IPS-18a (cell line): ENCODE measurements around the gene HSD17B13.

Experiments used
- H3K27ac ChIP-seq: one replicate; pipeline ENCODE4 v1.5.1; 2013; ENCODE audit warnings: low read length
- H3K27me3 ChIP-seq: one replicate; pipeline ENCODE4 v1.6.1; 2013; ENCODE audit warnings: mild to moderate bottlenecking, low read length; ENCODE audit not compliant: control insufficient read depth, insufficient read depth
- H3K36me3 ChIP-seq: one replicate; pipeline ENCODE4 v1.6.1; 2013; ENCODE audit warnings: low read depth, low read length; ENCODE audit not compliant: control insufficient read depth
- H3K4me1 ChIP-seq: one replicate; pipeline ENCODE4 v1.6.1; 2013; ENCODE audit warnings: low read depth, low read length; ENCODE audit not compliant: control insufficient read depth
- H3K4me3 ChIP-seq: one replicate; pipeline ENCODE4 v1.5.1; 2013; ENCODE audit warnings: low read length
- H3K9ac ChIP-seq: one replicate; pipeline ENCODE4 v1.6.1; 2013; ENCODE audit warnings: mild to moderate bottlenecking, low read length, moderate library complexity
- H3K9me3 ChIP-seq: one replicate; pipeline ENCODE4 v1.6.1; 2013; ENCODE audit warnings: low read depth, low read length; ENCODE audit not compliant: control insufficient read depth

HSD17B13 gene, protein sequence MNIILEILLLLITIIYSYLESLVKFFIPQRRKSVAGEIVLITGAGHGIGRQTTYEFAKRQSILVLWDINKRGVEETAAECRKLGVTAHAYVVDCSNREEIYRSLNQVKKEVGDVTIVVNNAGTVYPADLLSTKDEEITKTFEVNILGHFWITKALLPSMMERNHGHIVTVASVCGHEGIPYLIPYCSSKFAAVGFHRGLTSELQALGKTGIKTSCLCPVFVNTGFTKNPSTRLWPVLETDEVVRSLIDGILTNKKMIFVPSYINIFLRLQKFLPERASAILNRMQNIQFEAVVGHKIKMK

DNA sequence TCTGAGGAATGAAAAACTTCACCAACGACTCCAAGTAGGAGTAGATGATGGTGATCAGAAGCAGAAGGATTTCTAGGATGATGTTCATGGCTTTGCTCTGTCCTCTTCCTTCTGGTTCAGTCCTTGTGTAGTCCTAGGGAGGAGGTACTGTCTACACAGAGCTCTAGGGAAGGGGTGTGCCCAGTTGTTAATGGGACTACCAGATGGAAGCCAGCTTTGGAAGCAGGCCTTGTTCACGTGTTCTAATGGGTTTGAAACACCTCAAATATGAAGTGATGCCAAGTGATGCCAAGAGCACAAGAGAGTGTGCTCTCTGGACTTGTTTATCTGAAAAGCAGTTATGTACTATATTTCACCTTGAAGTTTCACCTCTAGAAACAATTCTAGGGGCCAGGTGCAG is at the start of gene HSD17B13:
Gene HSD17B13, minus strand, starts transcription at position 129 of the 400 bp plus-strand sequence. Its CDS starts 41 bp downstream, at position 88.
- no peaks in the 10 kb centered on the region for H3K36me3 ChIP-seq
- H3K4me3 ChIP-seq: no peak within 1 kb of the TSS
- no peaks in the 10 kb centered on the region for H3K27me3 ChIP-seq
- H3K9me3 ChIP-seq: no peaks in the 10 kb centered on the region
- H3K9ac ChIP-seq: no peak within 1 kb of the TSS
- H3K27ac ChIP-seq: no peak within 1 kb of the TSS
- H3K4me1 ChIP-seq: no peaks in the 10 kb centered on the region

DNA sequence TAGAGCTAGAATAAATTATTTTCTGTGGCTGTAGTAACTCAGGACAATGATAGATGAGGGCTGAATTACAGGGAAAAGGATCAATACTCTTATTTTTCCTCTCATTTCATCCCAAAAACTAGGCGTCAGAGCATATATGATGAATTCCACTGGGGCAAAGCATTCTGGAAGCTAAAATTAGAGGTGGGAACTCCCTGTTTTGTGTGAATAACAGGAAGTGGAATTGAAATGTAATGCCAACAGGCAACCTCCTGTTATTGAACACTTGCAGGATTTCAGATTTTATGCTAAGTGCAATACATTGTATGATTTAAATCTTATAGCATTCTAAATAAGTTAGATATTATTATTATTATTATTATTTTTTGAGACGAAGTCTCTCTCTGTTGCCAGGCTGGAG is 47.4 kb upstream of the HSD17B13 start:
- Histone ChIP-seq H3K27me3 (no peaks in the 10 kb centered on the region), H3K4me3 (no peak overlapping the region), H3K9ac (no peak overlapping the region), H3K36me3 (peaks cover 6% of the 10 kb centered on the region), H3K4me1 (no peaks in the 10 kb centered on the region), H3K27ac (no peak overlapping the region), H3K9me3 (no peaks in the 10 kb centered on the region)

DNA sequence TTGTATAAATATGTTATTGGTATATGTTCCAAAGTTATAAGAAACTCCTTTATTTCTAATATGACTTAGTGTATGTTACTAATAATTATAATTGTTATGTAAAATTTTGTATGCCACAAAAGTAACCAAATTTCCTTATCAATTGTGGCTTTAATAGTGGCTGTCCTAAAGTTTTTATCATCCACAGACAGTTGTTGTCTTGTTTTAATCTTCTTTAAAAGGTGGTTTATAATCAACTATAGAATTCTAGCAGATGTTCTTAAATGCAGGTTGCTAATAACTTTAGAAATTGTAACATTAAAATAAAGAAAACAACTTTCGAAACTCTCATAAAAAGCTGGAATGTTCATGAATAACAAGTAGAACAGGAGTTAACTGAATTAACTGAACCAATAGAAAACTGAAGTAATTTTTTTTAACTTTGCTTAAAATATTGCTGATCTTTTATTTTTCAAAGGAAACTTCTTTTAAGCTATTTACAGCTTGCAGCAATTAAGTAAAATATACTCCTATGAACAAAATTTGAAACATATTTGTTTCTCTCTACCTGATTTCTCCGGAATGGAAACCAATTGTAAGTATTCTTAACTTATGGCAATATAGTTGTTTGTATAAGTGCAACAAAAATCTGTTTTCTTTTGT is 44.0 kb upstream of the HSD17B13 start:
- Histone ChIP-seq H3K4me1 (peaks cover 8% of the 10 kb centered on the region), H3K4me3 (no peak overlapping the region), H3K27ac (no peak overlapping the region), H3K36me3 (peaks cover 6% of the 10 kb centered on the region), H3K27me3 (no peaks in the 10 kb centered on the region), H3K9me3 (no peaks in the 10 kb centered on the region), H3K9ac (no peak overlapping the region)

DNA sequence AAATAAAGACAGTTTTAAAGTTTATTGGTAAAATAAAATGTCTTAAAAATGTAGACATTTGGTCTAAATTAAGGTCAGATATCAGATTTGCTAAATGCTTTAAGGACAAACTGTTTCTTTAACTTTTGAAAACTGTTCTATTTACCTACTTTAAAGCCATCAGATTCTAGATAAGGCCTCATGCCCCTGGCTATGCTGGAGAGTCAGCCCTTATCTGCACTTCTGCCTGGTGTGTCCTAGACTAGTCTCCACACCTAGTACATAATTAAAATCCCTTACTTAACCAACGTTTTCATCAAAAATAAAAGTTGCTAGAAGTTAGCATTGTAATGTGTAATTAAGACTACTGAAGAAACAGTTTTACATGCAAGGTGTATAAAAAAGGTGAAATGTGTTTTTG is 42.7 kb upstream of the HSD17B13 start:
- Histone ChIP-seq H3K27ac (no peak overlapping the region), H3K27me3 (no peaks in the 10 kb centered on the region)

DNA sequence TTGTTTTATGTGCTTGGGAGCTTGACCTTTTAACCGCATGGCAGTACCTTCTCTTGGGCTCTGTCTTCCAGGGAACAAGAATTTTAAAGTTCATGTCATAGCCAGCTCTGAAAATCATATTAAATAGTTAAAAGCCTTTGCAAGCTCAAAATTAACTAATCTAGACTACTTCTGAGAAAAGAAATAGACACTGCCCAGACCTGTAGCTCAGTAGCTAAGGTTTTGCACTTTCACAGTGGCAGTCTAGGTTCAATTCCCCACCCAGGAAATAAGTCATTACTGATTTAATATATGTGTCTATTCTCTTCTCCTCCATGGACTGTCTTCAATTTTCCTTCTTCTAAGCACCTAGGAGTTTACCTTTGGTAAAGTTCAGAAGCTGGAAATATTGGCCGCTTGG is 40.9 kb upstream of the HSD17B13 start:
- Histone ChIP-seq H3K36me3 (peaks cover 6% of the 10 kb centered on the region), H3K4me1 (peaks cover 8% of the 10 kb centered on the region), H3K9ac (no peak overlapping the region), H3K9me3 (no peaks in the 10 kb centered on the region), H3K27ac (no peak overlapping the region), H3K4me3 (no peak overlapping the region), H3K27me3 (no peaks in the 10 kb centered on the region)

More for the DNA sequence above, 42.7 kb upstream of the HSD17B13 start:
- peaks cover 6% of the 10 kb centered on the region for H3K36me3 ChIP-seq
- H3K9ac ChIP-seq: no peak overlapping the region
- peaks cover 8% of the 10 kb centered on the region for H3K4me1 ChIP-seq
- no peak overlapping the region for H3K4me3 ChIP-seq
- H3K9me3 ChIP-seq: no peaks in the 10 kb centered on the region

DNA sequence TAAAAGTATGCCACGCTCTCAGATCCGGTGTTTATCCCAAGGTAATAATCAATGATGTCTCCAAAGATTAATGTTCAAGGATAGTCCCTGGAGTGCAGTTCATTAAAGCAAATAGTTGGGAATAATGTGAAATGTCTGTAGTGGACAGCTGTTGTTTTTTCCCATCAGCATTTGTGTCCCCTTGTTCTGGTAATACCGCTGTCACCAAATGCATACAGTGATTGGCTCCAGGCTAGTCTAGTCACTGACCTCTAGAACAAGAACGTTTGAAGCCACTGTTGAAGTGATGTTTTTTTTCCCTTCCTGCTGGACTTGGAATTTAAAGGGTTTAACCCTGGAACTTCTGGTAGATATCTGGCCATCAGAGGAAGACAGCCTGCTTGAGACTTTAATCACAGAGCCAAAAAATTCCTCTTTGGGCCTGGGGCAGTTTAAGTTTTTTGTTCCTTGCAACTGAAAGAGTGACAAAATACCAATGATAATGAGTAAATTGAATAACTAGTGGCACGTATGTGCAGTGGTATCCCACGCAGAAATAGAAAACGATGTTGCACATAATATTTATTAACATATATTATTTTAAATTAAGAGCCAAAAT is 37.8 kb upstream of the HSD17B13 start:
- peaks cover 12% of the 10 kb centered on the region for H3K4me1 ChIP-seq
- H3K4me3 ChIP-seq: no peak overlapping the region
- no peak overlapping the region for H3K27ac ChIP-seq
- no peak overlapping the region for H3K9ac ChIP-seq
- no peaks in the 10 kb centered on the region for H3K9me3 ChIP-seq
- peaks cover 1% of the 10 kb centered on the region for H3K36me3 ChIP-seq
- H3K27me3 ChIP-seq: no peaks in the 10 kb centered on the region

DNA sequence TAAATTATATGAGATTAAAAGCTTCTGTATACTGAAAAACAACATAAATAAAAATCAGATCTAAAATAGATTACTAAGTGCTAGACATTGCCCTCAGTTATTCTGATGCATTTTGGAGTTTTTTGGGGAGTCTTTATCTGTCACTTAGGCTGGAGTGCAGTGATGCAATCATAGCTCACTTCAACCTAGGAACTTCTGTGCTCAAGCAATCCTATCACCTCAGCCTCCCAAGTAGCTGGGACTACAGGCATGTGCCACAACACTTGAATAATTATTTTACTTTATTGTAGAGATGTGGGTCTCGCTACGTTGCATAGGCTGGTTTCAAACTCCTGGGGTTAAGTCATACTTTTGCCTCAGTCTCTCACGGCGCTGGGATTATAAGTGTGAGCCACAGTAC is 36.6 kb upstream of the HSD17B13 start:
- peaks cover 12% of the 10 kb centered on the region for H3K4me1 ChIP-seq
- no peaks in the 10 kb centered on the region for H3K36me3 ChIP-seq
- no peak overlapping the region for H3K4me3 ChIP-seq
- H3K27ac ChIP-seq: no peak overlapping the region
- H3K9ac ChIP-seq: no peak overlapping the region
- H3K27me3 ChIP-seq: no peaks in the 10 kb centered on the region
- no peaks in the 10 kb centered on the region for H3K9me3 ChIP-seq

DNA sequence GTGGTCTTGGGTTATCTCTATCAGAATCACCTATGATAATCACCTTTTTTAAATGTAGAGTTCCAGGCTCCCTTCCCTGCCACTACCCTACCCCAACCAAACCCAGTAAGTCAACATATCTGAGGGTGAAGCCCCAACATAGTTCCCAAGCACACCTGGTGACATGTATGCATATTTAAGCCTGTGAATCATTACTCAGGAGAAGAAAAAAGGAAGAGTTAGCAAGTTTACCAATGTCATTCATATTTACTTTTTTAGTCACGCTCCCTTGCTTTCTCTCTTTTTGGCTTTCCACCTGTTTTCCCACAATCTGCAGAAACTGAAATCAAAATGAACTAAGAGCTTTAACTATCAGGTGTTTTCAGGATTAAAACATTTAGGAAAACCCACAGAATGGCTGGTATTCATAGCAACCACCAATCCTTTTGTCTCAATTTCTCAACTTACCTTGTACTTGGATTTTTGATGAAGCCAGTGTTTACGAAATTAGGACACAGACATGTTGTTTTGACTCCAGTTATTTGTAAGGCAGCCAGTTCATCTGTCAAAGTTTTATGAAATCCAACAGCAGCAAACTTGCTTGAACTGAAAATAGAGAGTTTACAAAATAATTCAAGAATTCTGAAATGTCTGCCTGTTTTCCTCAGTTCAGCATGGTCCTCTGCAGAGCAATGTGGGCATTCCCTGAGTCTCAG is 34.3 kb upstream of the HSD17B13 start:
- Histone ChIP-seq H3K36me3 (no peaks in the 10 kb centered on the region), H3K27ac (no peak overlapping the region), H3K27me3 (no peaks in the 10 kb centered on the region), H3K4me3 (no peak overlapping the region), H3K9me3 (no peaks in the 10 kb centered on the region), H3K4me1 (peaks cover 4% of the 10 kb centered on the region), H3K9ac (no peak overlapping the region)

DNA sequence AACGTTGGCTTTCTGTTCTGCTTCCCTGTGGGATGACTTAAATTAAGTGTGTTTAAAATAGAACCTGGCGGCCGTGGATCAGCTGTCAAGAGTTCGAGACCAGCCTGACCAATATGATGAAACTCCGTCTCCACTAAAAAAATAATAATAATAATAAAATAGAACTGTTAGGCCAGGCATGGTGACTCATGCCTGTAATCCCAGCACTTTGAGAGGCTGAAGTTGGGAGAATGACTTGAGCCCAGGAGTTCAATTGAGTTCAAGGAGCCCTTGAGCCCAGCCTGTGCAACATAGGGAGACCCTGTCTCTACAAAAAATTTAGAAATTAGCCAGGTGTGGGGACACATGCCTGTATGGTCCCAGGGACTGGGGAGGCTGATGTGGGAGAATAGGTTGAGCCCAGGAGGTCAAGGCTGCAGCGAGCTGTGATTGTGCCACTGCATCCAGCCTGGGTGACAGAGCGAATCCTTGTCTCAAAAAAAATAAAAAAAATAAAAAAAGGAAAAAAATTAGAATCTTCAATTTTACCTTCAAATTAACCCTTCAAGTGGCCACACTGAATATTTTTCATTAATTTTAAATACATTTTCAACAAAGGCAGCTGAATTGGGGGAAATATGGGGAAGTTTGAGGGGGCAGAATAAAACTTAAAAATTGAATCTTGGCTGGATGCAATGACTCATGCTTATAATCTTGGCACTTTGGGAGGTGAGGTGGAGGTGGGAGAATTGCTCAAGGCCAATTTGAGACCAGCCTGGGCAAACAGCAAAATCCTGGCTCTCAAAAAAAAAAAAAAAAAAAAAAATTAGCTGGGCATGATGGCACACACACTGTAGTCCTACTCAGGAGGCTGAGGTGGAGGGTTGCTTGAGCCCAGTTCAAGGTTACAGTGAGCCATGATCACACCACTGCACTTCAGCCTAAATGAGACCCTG is 31.8 kb upstream of the HSD17B13 start:
- peaks cover 4% of the 10 kb centered on the region for H3K4me1 ChIP-seq
- no peaks in the 10 kb centered on the region for H3K27me3 ChIP-seq
- H3K9me3 ChIP-seq: no peaks in the 10 kb centered on the region
- no peak overlapping the region for H3K9ac ChIP-seq
- H3K4me3 ChIP-seq: no peak overlapping the region
- H3K27ac ChIP-seq: no peak overlapping the region
- H3K36me3 ChIP-seq: no peaks in the 10 kb centered on the region

DNA sequence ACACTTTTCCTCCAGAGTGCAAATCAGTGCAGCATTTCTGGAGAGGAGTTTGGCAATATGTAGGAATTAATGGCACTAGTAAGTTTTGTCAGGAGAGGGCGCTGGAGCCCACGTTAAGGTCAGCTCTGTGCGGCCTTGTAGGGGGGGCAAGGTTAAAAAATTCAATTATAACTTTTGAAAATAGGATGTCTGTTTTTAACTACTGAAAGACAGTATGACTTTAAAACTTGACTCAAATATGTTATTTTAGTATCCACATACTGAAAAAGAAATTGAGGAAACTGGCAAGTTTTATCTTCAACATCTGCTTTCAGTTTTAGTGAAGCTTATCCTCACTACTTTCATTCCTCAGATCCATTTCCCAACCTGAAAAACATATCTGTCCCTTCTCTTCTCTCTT is 30.9 kb upstream of the HSD17B13 start:
- Histone ChIP-seq H3K9me3 (no peaks in the 10 kb centered on the region), H3K4me1 (peaks cover 4% of the 10 kb centered on the region), H3K4me3 (no peak overlapping the region), H3K27me3 (no peaks in the 10 kb centered on the region), H3K27ac (no peak overlapping the region), H3K36me3 (no peaks in the 10 kb centered on the region), H3K9ac (no peak overlapping the region)

DNA sequence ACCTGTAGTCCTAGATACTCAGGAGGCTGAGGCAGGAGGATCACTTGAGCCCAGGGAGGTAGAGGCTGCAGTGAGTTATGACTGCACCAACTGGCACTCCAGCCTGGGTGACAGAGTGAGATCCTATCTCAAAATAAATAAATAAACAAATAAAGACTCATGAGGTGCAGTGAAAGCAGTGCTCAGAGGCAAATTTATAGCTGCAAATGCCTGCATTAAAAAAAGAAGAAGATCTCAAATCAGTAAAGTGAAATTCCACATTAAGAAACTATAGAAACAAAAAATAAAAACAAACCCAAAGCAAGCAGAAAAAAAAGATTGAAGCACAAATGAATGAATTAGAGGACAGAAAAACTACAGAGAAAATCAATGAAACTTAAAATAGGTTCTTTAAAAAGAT is 22.5 kb upstream of the HSD17B13 start:
- Histone ChIP-seq H3K9ac (no peak overlapping the region), H3K9me3 (no peaks in the 10 kb centered on the region), H3K4me1 (no peaks in the 10 kb centered on the region), H3K36me3 (no peaks in the 10 kb centered on the region), H3K4me3 (no peak overlapping the region), H3K27me3 (no peaks in the 10 kb centered on the region), H3K27ac (no peak overlapping the region)
